GM21619 (cell line): ENCODE data around the gene BICRAL.
"Not testable (repeated sequence)": the region's sequence is repeated elsewhere in the genome, so short reads cannot be mapped to it uniquely, and the experiment has no call there.

Experiments used
- ATAC-seq: cut with Tn5 transposase; IDR thresholded peaks from one replicate; pipeline ENCODE4 v1.9.1; 2021; ENCODE audit not compliant: unreplicated experiment

The BICRAL gene

GRCh38 chr6:42791706-42792320 lies 10.0 kb downstream of the BICRAL start:
- no peak for ATAC-seq

DNA sequence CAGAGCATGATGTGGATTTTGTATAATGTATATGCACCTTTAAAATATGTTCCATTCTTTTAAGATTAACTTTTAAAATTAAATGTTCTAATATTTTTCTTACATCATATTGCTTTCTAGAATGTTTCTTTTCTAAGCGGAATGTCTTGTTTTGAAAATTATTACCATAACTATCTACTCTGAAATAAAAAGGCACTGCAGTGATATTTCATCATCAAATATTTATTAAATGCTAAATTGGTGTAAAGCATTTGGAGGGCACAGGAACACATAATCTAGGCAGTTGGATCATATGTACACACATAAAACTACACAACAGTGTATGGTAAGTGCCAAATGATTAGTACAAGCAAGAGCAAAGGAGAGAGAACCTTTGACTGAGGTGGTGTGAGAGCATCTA lies 13.8 kb downstream of the BICRAL start:
- no peak for ATAC-seq

- no peak for ATAC-seq
These were observed 14.3 kb downstream of the BICRAL start for GRCh38 chr6:42796171-42796570.

- ATAC-seq = not testable (repeated sequence)
These were observed 15.8 kb downstream of the BICRAL start for GRCh38 chr6:42797696-42798095.

DNA sequence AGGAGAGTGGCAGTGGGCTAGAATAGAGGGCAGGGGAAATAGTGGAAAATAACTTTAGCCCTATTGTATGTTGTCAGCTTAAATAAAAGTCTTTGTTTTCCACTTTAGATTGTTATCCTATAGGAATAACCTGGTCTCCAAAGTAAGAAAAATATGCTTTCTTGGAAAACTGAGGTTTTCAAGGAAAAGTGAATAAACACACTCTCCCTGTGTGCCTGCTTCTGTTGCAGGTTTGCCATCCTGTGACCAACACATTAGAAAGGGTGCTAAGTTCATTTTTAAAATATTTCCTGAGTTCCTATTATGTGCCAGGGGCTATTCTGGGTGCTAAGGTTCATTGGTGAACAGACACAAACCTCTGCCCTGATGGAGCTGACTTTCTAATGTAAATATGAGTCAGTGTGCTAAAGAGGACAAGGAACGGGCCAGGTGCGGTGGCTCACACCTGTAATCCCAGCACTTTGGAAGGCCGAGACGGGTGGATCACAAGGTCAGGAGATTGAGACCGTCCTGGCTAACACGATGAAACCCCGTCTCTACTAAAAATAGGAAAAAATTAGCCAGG lies 23.5 kb downstream of the BICRAL start:
- no peak for ATAC-seq

- ATAC-seq = not testable (repeated sequence)
These were observed 24.5 kb downstream of the BICRAL start for GRCh38 chr6:42806359-42806758.

DNA sequence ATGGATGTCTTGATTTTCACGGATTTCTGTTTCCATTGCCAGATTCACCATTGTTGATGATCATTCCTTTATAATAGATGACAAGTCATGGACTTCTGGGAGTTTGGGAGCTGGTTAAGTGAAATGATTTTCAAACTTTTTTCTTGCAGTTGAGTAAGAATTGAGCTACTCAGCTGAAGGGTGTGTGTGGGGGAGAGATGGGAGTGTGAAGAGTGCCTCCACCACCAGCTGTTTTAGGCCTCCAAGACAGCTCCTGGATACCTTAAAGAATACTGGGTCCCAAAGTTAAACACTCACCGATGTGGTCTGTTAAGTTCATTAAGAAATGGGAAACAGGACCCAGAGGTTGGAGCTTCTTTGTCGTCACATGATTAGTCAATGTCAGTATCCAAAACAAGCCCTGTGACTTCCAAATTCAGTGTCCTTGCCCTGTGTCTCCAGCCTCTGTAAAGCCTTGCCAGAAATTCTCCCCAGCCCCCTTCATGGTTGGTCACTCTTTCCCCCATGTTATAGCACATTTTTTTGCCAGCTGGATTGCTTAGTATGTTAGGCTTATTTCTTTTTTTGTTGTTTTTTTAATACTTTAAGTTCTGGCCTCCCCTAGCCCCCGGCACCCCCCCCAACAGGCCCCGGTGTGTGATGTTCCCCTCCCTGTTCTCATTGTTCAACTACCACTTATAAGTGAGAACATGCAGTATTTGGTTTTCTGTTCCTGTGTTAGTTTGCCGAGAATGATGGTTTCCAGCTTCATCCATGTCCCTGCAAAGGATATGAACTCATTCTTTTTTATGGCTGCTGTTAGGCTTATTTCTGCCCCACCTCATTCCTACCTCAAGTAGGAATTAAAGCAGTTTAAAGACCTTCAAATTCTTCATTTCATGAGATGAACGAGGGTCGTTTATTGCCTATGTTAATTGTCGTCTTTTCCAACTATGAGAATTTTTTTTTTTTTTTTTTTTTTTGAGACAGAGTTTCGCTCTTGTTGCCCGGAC lies 26.9 kb downstream of the BICRAL start:
- ATAC-seq = no peak

GRCh38 chr6:42813074-42813645 lies 31.3 kb downstream of the BICRAL start:
- no peak for ATAC-seq

DNA sequence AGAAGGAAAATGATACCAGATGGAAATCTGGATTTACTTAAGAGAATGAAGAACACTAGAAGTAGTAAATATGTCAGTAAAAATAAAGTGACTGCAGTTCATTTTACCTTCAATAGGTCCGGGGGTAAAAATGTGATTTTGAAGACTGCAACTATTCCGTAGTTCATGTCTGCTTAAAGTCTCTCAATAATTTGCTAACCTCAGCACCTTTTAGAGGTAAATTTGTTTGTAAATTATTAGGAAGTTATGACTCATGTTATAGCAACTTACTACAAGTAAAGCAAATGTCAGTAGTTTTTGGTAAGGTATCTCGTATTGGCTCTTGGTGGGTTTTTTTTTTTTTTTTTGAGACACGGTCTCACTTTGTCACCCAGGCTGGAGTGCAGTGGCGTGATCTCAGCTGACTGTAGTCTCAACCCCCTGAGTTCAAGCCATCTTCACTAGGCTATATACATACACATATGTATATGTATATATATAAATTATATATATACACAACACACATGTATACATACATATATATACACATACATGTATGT lies 32.1 kb downstream of the BICRAL start:
- no peak for ATAC-seq

GRCh38 chr6:42815726-42816125 lies 33.9 kb downstream of the BICRAL start:
- ATAC-seq = not testable (repeated sequence)

DNA sequence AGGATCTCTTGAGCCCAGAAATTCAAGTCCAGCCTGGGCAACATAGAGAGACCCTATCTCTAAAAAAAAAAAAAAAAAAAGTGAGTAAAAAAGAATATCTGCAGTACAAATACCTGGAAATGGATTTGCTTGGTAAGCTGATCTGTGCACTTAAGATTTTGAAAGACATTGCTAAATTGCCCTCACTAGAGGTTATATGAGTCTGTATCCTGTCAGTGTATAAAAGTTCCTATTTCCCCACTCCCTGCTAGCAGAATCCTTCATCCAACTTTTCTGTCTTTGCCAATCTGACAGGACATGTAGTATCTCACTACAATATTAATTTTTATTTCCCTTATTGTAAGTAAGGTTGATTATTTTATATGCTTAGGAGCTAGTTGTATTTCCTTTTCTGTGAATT lies 36.1 kb downstream of the BICRAL start:
- ATAC-seq = no peak

DNA sequence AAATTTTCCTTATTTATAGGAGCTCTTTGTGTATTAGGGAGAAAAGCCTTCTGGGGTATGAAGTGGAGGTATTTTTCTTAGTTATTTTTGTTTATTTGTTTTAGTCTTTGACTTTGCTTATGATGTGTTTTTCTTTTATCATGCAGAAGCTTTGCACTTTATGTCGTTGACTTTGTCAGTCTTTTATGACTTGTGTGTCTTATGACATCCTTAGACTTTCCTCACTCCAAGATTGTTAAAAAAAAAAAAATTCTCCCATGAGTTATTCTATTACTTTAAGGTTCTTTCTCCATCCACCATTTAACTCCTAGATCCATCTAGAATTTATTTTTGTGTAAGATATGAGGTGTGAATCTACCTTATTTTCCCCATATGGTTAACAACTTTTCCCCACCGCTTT lies 36.6 kb downstream of the BICRAL start:
- ATAC-seq = no peak

DNA sequence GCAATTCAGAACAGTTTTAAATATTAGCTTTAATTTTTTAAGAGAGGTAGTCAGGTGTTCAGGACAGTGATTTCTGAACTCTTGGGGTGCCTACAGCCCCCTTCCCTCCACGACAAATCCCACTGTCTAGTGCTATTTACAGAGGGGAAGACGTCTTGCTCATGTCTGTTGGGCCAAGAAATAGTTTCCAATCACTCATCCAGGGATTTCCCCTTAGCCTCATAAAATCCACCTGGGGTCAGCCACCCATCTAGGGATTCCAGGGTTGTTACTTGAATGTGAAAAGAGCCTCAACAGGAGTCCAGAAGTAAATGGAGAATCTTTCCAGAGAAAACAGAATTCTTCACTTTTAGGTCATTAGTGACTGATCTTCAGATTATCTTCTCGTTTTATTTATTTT lies 37.0 kb downstream of the BICRAL start:
- no peak for ATAC-seq

- no peak for ATAC-seq
These were observed 38.1 kb downstream of the BICRAL start for GRCh38 chr6:42819803-42820511.

DNA sequence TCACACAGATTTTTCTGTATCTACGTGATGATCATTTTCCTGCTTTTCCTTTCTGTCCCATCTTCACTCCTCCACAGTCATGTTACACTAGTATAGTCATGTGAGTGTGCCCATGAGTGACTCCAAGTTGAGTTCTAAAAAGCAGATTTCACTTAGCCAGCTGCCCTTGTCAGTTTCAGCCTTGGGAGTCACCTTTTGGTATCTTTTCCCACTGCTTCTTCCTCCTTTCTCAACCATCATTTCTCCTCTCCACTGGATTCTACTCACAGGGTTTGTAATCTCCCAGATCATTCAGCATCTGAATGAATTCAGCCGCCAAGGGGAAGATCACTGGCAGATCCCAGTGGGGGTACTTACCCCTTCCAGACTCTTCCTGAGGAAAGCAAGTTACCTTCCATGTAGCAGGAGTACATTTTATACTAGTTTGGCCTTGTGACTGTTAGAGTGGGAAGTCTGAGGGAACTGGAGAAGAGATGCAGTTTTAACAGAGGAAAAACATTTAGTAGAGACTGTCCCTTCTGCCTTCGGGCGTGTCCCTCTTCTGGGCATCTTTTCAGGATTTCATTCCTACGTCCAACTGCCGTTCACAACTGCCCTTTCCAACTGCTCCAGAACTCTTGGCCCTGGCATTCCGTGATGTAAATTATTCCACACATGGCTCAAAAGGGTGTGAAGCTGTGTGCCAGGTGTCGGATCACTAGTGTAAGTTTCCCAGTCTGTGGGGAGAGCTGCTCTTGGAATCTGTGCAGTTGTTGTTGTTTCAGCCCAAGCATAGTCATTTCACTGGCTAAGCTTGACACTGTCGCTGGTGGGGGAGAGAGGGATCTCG lies 38.9 kb downstream of the BICRAL start:
- ATAC-seq = no peak

GRCh38 chr6:42821341-42821668 lies 39.5 kb downstream of the BICRAL start:
- no peak for ATAC-seq

DNA sequence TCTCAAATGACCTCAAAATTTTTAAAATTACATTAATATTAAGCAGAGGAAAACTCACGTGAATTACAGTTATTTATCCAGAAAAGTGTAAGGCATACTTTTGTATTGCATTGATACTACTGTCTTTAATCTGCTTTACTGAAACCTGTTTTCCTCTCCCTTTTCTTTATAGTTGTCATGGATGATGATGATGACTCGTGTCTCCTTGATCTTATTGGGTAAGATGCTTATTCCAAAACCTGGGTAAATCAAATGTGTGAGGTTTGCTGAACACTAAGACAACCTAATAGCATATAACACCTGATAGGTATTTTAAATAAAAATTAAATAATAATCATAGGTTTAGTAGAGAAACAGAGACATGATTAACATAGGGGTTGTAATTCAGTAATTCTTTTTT lies 40.0 kb downstream of the BICRAL start:
- ATAC-seq = no peak

DNA sequence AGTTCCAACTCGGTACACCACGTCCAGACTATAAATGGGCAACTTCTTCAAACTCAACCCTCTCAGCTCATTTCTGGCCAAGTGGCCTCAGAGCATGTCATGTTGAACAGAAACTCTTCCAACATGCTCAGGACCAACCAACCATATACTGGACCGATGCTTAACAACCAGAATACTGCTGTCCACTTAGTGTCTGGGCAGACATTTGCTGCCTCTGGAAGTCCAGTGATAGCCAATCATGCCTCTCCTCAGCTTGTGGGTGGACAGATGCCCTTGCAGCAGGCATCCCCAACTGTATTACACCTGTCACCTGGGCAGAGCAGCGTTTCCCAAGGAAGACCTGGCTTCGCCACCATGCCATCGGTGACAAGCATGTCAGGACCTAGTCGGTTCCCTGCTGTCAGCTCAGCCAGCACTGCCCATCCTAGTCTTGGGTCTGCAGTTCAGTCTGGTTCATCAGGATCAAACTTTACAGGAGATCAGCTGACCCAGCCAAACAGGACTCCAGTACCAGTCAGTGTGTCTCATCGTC lies 47.8 kb downstream of the BICRAL start:
- ATAC-seq = no peak

GRCh38 chr6:42831237-42831636 lies 49.4 kb downstream of the BICRAL start:
- no peak for ATAC-seq

DNA sequence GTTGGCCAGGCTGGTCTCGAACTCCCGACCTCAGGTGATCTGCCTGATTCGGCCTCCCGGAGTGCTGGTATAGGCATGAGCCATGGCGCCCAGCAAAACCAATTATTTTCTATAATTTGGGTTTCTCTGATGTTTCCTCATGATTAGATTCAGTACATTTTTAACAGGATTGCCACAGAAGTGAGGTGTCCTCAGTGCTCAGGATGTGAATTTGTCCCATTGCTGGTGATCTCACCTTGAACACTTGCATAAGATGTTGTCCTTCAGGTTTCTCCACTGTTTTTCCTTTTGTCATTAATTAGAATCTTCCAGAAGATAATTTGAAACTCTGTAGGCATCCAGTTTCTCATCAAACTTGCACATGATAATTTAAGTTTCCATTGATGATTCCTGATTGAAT lies 52.2 kb downstream of the BICRAL start:
- ATAC-seq = no peak
